BLaER1 treated with 17β-estradiol and CSF1 and Interleukin-3, amounts not matched to agents 10 nM and 100 nM (cell line): ENCODE measurements around the gene DCTN1.

Experiments
- H3K27ac ChIP-seq, 11 experiments: shearing (Covaris generic); formaldehyde crosslinking; 2 replicates each; pipeline ENCODE4 v1.8.1; 2022
- H3K27me3 ChIP-seq, 11 experiments: shearing (Covaris generic); formaldehyde crosslinking; 2 replicates each; pipeline ENCODE4 v1.8.1; 2022
- H3K36me3 ChIP-seq, 11 experiments: shearing (Covaris generic); formaldehyde crosslinking; 2 replicates each; pipeline ENCODE4 v1.8.1; 2022
- H3K4me1 ChIP-seq, 10 experiments: shearing (Covaris generic); formaldehyde crosslinking; 2 replicates each; pipeline ENCODE4 v1.8.1; 2022
- H3K4me2 ChIP-seq, 11 experiments: shearing (Covaris generic); formaldehyde crosslinking; 2 replicates each; pipeline ENCODE4 v1.8.1; 2022
- H3K4me3 ChIP-seq, 10 experiments: shearing (Covaris generic); formaldehyde crosslinking; 2 replicates each; pipeline ENCODE4 v1.8.1; 2022
- H3K9ac ChIP-seq, 11 experiments: shearing (Covaris generic); formaldehyde crosslinking; 2 replicates each; pipeline ENCODE4 v1.8.1; 2022
- H3K9me3 ChIP-seq, 11 experiments: shearing (Covaris generic); formaldehyde crosslinking; replicated peaks in 1 of 11; 2 replicates each; pipeline ENCODE4 v1.8.1; 2022
- H4K20me1 ChIP-seq, 11 experiments: shearing (Covaris generic); formaldehyde crosslinking; 2 replicates each; pipeline ENCODE4 v1.8.1; 2022
- Cebpa-rat ChIP-seq, 11 experiments: shearing (Covaris generic); IDR thresholded peaks; 2 replicates each; pipeline ENCODE4 v1.8.1; 2022

The DCTN1 gene

GRCh38 chr2:74371421-74371820, 8.7 kb downstream of the DCTN1 start:
- no peak overlapping the region for H3K4me3 ChIP-seq
- no peak overlapping the region for H3K9ac ChIP-seq
- H3K9me3 ChIP-seq: no peaks in the 10 kb centered on the region
- no peak overlapping the region for H3K27ac ChIP-seq
- no peaks in the 10 kb centered on the region for H3K27me3 ChIP-seq
- peaks cover 66 to 97% (median 84%) of the 10 kb centered on the region in 11 experiments for H3K36me3 ChIP-seq
- peaks cover 25 to 37% (median 29%) of the 10 kb centered on the region in 10 experiments for H3K4me1 ChIP-seq
- no peak for TF ChIP-seq Cebpa-rat (IDR thresholded peaks at IDR 0.05)
- H3K4me2 ChIP-seq: no peak overlapping the region
- peaks cover 4 to 62% (median 45%) of the 10 kb centered on the region in 11 experiments; a peak in 18 of 22 replicates for H4K20me1 ChIP-seq

GRCh38 chr2:74369976-74370375, 10.1 kb downstream of the DCTN1 start:
- H3K9ac ChIP-seq: no peak overlapping the region
- no peak overlapping the region for H3K4me2 ChIP-seq
- peaks cover 4 to 62% (median 34%) of the 10 kb centered on the region in 11 experiments; a peak in 18 of 22 replicates for H4K20me1 ChIP-seq
- TF ChIP-seq Cebpa-rat (IDR thresholded peaks at IDR 0.05): no peak
- H3K4me1 ChIP-seq: peaks cover 14 to 23% (median 20%) of the 10 kb centered on the region in 10 experiments
- H3K4me3 ChIP-seq: no peak overlapping the region
- peaks cover 78 to 97% (median 84%) of the 10 kb centered on the region in 11 experiments for H3K36me3 ChIP-seq
- no peaks in the 10 kb centered on the region for H3K9me3 ChIP-seq
- H3K27me3 ChIP-seq: no peaks in the 10 kb centered on the region
- no peak overlapping the region for H3K27ac ChIP-seq

- Histone ChIP-seq H3K4me2 (no peak overlapping the region), H3K36me3 (peaks cover 90 to 97% (median 92%) of the 10 kb centered on the region in 11 experiments), H3K4me3 (no peak overlapping the region), H4K20me1 (peaks cover 0 to 50% (median 22%) of the 10 kb centered on the region in 11 experiments; a peak in 17 of 22 replicates), H3K27me3 (no peaks in the 10 kb centered on the region), H3K9ac (no peak overlapping the region), H3K4me1 (peaks cover 6 to 12% (median 9%) of the 10 kb centered on the region in 10 experiments), H3K9me3 (no peaks in the 10 kb centered on the region), H3K27ac (no peak overlapping the region)
- TF ChIP-seq Cebpa-rat (IDR thresholded peaks at IDR 0.05): no peak
Observed at GRCh38 chr2:74368499-74368898, 11.6 kb downstream of the DCTN1 start.

- peaks cover 97 to 100% (median 100%) of the 10 kb centered on the region in 11 experiments for H3K36me3 ChIP-seq
Observed at GRCh38 chr2:74367789-74368188, 12.3 kb downstream of the DCTN1 start.

GRCh38 chr2:74366036-74366435, 14.1 kb downstream of the DCTN1 start:
- Histone ChIP-seq H4K20me1 (peaks cover 0 to 26% (median 2%) of the 10 kb centered on the region in 11 experiments; a peak in 6 of 22 replicates), H3K27me3 (no peaks in the 10 kb centered on the region), H3K4me3 (no peak overlapping the region), H3K4me1 (no peaks in the 10 kb centered on the region), H3K9me3 (no peaks in the 10 kb centered on the region), H3K4me2 (no peak overlapping the region), H3K27ac (no peak overlapping the region), H3K9ac (no peak overlapping the region), H3K36me3 (peaks cover 99 to 100% (median 100%) of the 10 kb centered on the region in 11 experiments)
- no peak for TF ChIP-seq Cebpa-rat (IDR thresholded peaks at IDR 0.05)

More at GRCh38 chr2:74367789-74368188, 12.3 kb downstream of the DCTN1 start:
- no peak for TF ChIP-seq Cebpa-rat (IDR thresholded peaks at IDR 0.05)
- peaks cover 0 to 5% (median 2%) of the 10 kb centered on the region in 10 experiments; a peak in 6 of 20 replicates for H3K4me1 ChIP-seq
- no peak overlapping the region for H3K4me2 ChIP-seq
- H3K27me3 ChIP-seq: no peaks in the 10 kb centered on the region
- H3K9ac ChIP-seq: no peak overlapping the region; a peak in 1 of 22 replicates
- H3K9me3 ChIP-seq: no peaks in the 10 kb centered on the region
- no peak overlapping the region for H3K4me3 ChIP-seq
- H3K27ac ChIP-seq: no peak overlapping the region
- H4K20me1 ChIP-seq: peaks cover 0 to 43% (median 16%) of the 10 kb centered on the region in 11 experiments; a peak in 14 of 22 replicates

- Histone ChIP-seq H3K4me3 (no peak overlapping the region), H3K9ac (no peak overlapping the region), H3K4me1 (no peaks in the 10 kb centered on the region), H4K20me1 (peaks cover 0 to 20% (median 0%) of the 10 kb centered on the region in 11 experiments; a peak in 6 of 22 replicates), H3K4me2 (no peak overlapping the region), H3K27me3 (no peaks in the 10 kb centered on the region), H3K36me3 (peaks cover 99 to 100% (median 100%) of the 10 kb centered on the region in 11 experiments), H3K27ac (no peak overlapping the region), H3K9me3 (no peaks in the 10 kb centered on the region)
- no peak for TF ChIP-seq Cebpa-rat (IDR thresholded peaks at IDR 0.05)
Observed at GRCh38 chr2:74364533-74365505, 15.3 kb downstream of the DCTN1 start.

- peaks cover 95 to 100% (median 98%) of the 10 kb centered on the region in 11 experiments for H3K36me3 ChIP-seq
Observed at GRCh38 chr2:74361327-74361726, 18.8 kb downstream of the DCTN1 start.

GRCh38 chr2:74357627-74358026, 22.5 kb downstream of the DCTN1 start:
- H3K36me3 ChIP-seq: peaks cover 65 to 86% (median 71%) of the 10 kb centered on the region in 11 experiments
- H4K20me1 ChIP-seq: peaks cover 0 to 10% (median 0%) of the 10 kb centered on the region in 11 experiments; a peak in 5 of 22 replicates
- H3K4me3 ChIP-seq: no peak overlapping the region
- no peak for TF ChIP-seq Cebpa-rat (IDR thresholded peaks at IDR 0.05)
- H3K9me3 ChIP-seq: no peaks in the 10 kb centered on the region
- no peaks in the 10 kb centered on the region for H3K27me3 ChIP-seq
- H3K4me2 ChIP-seq: no peak overlapping the region
- H3K9ac ChIP-seq: no peak overlapping the region
- no peaks in the 10 kb centered on the region for H3K4me1 ChIP-seq
- H3K27ac ChIP-seq: no peak overlapping the region

More at GRCh38 chr2:74361327-74361726, 18.8 kb downstream of the DCTN1 start:
- no peak for TF ChIP-seq Cebpa-rat (IDR thresholded peaks at IDR 0.05)
- H3K9me3 ChIP-seq: no peaks in the 10 kb centered on the region
- H3K4me3 ChIP-seq: no peak overlapping the region
- peaks cover 0 to 27% (median 0%) of the 10 kb centered on the region in 11 experiments; a peak in 5 of 22 replicates for H4K20me1 ChIP-seq
- H3K27me3 ChIP-seq: no peaks in the 10 kb centered on the region
- H3K4me1 ChIP-seq: no peaks in the 10 kb centered on the region
- H3K27ac ChIP-seq: no peak overlapping the region
- no peak overlapping the region for H3K4me2 ChIP-seq
- H3K9ac ChIP-seq: no peak overlapping the region

GRCh38 chr2:74349889-74350288, 30.2 kb downstream of the DCTN1 start:
- Histone ChIP-seq H3K27me3 (no peaks in the 10 kb centered on the region), H3K4me1 (no peaks in the 10 kb centered on the region), H3K9me3 (no peaks in the 10 kb centered on the region), H3K4me3 (no peak overlapping the region), H3K4me2 (no peak overlapping the region), H3K27ac (no peak overlapping the region), H3K9ac (no peak overlapping the region), H3K36me3 (peaks cover 0 to 9% (median 3%) of the 10 kb centered on the region in 11 experiments; a peak in 6 of 22 replicates), H4K20me1 (no peaks in the 10 kb centered on the region)
- no peak for TF ChIP-seq Cebpa-rat (IDR thresholded peaks at IDR 0.05)
